ENCODE data around the gene VWA5B2. TPM values are rescaled to one million over a fixed set of nuclear protein-coding genes. Genes with fewer than 3 reads are reported as not detected.
A peak's percentile ranks its signal among the peaks of the same experiment; 100 is the strongest.

The VWA5B2 gene
- total RNA-seq, 1 donor: not detected

DNA sequence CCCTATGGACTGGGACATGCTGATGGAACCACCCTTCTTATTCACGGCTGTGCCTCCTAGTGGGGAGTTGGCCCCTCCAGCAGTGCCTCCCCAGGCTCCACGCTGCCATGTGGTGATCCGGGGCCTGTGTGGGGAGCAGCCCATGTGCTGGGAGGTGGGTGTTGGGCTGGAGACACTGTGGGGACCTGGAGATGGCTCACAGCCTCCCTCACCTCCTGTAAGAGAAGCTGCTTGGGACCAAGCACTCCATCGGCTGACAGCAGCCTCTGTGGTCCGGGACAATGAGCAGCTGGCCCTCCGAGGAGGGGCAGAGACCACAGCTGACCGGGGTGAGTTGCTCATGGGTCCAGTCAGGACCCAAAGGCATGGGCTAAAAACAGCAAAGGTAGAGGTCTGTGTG lies 10.3 kb downstream of the VWA5B2 start:
- no peak for DNase-seq (ENCODE audit: low read depth)
- no peak overlapping the region for H3K4me3 ChIP-seq (ENCODE audit: low read depth, low read length)
- TF ChIP-seq, protein P1, sequence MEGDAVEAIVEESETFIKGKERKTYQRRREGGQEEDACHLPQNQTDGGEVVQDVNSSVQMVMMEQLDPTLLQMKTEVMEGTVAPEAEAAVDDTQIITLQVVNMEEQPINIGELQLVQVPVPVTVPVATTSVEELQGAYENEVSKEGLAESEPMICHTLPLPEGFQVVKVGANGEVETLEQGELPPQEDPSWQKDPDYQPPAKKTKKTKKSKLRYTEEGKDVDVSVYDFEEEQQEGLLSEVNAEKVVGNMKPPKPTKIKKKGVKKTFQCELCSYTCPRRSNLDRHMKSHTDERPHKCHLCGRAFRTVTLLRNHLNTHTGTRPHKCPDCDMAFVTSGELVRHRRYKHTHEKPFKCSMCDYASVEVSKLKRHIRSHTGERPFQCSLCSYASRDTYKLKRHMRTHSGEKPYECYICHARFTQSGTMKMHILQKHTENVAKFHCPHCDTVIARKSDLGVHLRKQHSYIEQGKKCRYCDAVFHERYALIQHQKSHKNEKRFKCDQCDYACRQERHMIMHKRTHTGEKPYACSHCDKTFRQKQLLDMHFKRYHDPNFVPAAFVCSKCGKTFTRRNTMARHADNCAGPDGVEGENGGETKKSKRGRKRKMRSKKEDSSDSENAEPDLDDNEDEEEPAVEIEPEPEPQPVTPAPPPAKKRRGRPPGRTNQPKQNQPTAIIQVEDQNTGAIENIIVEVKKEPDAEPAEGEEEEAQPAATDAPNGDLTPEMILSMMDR (IDR thresholded peaks at IDR 0.05; ENCODE audit: insufficient read depth, low read depth, low read length): no peak

DNA sequence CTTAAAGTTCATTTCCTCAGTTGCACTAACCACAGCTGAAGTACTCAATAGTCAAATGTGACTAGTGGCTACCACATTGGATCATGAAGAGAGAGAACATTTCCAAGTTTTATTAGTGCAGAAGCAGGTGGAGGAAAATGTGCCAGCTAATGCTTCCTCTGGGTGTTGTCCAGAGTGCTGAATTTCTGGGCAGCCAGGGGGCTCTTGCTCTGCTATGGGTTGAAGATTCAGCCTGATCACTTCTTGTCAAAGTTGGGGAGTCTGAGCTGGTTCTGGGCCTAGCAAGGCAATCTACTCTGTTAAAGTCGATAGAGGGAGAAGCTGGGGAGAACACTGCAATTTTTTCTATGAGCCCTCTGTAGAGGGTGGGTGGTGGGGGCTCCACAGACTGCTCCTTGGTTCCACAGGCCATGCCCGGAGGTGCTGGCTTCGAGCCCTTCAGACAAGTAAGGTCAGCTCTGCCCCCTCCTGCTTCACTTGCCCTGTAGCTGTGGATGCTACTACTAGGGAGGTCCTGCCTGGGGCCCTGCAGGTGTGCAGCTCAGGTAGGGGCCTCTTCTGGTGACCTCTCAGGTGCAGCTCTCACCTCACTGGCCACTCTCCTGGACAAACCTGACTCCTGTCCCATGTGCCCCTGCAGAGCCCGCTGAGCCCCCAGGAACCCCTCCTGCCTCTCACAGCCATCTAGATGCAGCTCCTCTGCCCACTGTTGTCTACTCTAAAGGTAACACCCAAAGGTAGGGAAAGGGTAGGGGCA lies 11.2 kb downstream of the VWA5B2 start:
- TF ChIP-seq, protein P1 (IDR thresholded peaks at IDR 0.05; ENCODE audit: insufficient read depth, low read depth, low read length): peak; percentile 15
- H3K4me3 ChIP-seq (ENCODE audit: low read depth, low read length): no peak overlapping the region
- peak; percentile 24 for DNase-seq (ENCODE audit: low read depth)

DNA sequence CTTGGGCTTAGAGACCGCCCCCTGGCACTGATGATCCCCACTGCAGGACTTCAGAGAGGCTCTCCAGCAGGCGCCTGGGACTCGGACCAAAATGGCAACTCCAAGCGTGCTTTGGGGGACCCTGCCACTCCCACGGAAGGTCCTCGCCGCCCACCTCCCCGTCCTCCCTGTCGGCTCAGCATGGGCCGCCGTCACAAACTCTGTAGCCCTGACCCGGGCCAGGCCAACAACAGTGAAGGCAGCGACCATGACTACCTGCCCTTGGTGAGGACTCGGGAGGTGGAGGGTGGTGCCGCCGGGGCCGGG lies 11.7 kb downstream of the VWA5B2 start:
- H3K4me3 ChIP-seq (ENCODE audit: low read depth, low read length): no peak overlapping the region
- no peak for DNase-seq (ENCODE audit: low read depth)
- TF ChIP-seq, protein P1 (IDR thresholded peaks at IDR 0.05; ENCODE audit: insufficient read depth, low read depth, low read length): no peak

DNA sequence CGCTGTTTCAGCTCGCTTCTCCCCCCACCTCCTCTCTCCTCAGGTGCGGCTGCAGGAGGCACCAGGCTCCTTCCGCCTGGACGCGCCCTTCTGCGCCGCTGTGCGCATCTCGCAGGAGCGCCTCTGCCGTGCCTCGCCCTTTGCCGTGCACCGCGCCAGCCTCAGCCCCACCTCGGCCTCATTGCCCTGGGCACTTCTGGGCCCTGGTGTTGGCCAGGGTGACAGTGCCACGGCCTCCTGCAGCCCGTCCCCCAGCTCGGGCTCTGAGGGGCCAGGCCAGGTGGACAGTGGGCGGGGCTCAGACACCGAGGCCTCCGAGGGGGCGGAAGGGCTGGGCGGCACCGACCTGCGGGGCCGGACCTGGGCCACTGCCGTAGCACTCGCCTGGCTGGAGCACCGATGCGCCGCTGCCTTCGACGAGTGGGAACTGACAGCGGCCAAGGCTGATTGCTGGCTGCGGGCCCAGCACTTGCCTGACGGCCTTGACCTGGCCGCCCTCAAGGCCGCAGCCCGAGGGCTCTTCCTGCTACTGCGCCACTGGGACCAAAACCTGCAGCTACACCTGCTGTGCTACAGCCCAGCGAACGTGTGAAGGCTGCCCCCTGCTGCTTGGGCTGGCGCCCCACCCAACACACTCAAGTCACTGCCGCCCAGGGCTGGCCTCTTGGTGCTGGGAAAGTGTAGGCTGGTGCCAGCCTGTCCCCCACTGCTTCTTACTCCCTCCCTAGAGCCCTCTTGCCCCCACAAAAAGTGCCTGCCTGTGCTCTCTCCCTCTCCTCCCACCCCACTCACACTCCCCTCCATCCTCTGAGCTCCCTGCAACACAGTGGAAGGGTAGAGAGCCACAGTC lies 12.3 kb downstream of the VWA5B2 start:
- DNase-seq (ENCODE audit: low read depth): peak; percentile 14
- TF ChIP-seq, protein P1 (IDR thresholded peaks at IDR 0.05; ENCODE audit: insufficient read depth, low read depth, low read length): peak; percentile 42
- no peak overlapping the region for H3K4me3 ChIP-seq (ENCODE audit: low read depth, low read length)

DNA sequence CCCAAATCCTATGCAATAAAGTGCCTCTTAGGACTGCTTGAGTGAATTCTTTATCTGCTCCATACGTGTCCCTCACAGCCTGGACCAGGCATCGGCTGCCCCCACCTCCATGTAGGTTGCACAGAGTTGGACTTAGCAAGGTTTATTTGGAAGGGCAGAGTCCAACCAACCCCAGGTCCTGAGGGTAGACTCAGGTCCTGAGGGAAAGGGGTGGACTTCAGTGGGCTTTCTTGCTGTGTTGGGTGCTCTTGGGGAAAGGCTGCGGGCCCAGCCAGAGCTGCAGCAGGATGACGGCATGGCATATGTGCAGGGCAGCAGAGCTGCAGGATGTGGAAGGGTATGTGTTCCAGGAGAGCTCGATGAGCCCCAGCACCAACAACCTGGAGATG lies 12.9 kb downstream of the VWA5B2 start:
- no peak for DNase-seq (ENCODE audit: low read depth)
- TF ChIP-seq, protein P1 (IDR thresholded peaks at IDR 0.05; ENCODE audit: insufficient read depth, low read depth, low read length): no peak
- no peak overlapping the region for H3K4me3 ChIP-seq (ENCODE audit: low read depth, low read length)

DNA sequence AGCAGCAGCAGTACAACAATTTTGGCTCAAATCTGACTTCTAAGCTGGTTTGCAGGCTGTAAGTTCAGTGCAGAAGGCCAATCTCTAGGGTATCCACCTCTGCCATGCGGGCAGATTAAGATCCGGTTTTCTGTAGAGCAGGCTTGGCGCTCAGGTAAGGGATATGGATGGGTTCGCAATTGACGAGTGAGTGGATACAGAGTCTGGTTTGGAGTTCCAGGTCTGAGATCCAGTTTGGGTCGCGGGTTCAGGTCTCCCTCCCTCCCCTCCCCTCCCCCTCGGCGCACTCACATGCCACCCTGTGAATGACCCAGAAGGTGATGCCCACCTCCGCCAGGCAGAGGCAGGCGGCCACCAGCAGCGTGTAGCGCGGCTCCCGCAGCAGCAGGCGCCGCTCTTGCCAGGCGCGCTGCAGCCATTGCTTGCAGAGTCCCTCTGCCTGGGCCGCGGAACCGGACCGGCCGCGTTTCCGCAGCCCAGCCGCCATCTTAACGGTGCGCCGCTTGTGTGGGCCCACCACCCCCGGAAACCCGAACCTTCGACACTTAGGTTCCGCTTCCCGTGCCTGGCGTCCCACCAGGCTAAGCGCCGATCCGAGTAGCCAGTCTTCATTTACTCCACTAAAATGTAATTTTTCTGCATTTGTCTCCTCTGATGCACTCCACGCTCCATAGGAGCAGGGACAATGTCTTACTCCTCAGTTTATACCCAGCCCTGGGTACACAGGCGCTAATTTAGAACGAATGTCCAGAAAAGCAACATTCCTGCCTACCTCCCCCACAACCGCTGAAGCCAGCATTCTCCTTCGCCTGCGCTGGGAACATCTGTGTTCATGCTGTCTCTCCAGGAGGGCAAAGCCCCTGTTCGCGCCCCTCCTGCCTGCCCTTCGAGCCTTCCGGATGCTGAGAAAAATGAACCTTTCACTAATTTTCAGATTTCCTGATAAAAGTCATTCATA lies 19.3 kb downstream of the VWA5B2 start, which contains the start of gene ALG3:
Gene ALG3 (minus strand): TSS at position 509 of the 958 bp plus-strand sequence. CDS start 22 bp downstream, at position 487.
- DNase-seq (ENCODE audit: low read depth): peak; percentile 91
- peak within 1 kb of the TSS; percentile 68 for H3K4me3 ChIP-seq (ENCODE audit: low read depth, low read length)
- TF ChIP-seq, protein P1 (IDR thresholded peaks at IDR 0.05; ENCODE audit: insufficient read depth, low read depth, low read length): no peak

Measured in fibroblast of villous mesenchyme (primary cell).